GM23338 (cell line): ENCODE measurements around the gene MYO9A.

Experiments used
- CREB1 ChIP-seq: fragments of 250-450 bp; sonication (Bioruptor Pico); IDR thresholded peaks from 2 replicates; pipeline ENCODE4 v1.5.0; 2020; ENCODE audit warnings: low read depth, mild to moderate bottlenecking, moderate library complexity
- EZH2 ChIP-seq: fragments of 200-600 bp; sonication (generic); IDR thresholded peaks from one replicate; pipeline ENCODE4 v1.8.0; 2017; ENCODE audit warnings: antibody characterized with exemption, mild to moderate bottlenecking, low read depth; ENCODE audit not compliant: unreplicated experiment
- EZH2phosphoT487 ChIP-seq: fragments of 200-600 bp; sonication (generic); IDR thresholded peaks from one replicate; pipeline ENCODE4 v1.8.1; 2018; ENCODE audit warnings: antibody characterized with exemption; ENCODE audit not compliant: unreplicated experiment
- JUNB ChIP-seq: IDR thresholded peaks from one replicate; pipeline ENCODE4 v1.6.1; 2016; ENCODE audit warnings: antibody characterized with exemption; ENCODE audit not compliant: unreplicated experiment
- NANOG ChIP-seq: IDR thresholded peaks from 2 replicates; pipeline ENCODE4 v1.6.1; 2016; ENCODE audit warnings: antibody characterized with exemption, borderline replicate concordance
- POLR2AphosphoS5 ChIP-seq: IDR thresholded peaks from 2 replicates; pipeline ENCODE4 v1.6.1; 2016; ENCODE audit warnings: antibody characterized with exemption, low read depth
- STAT1 ChIP-seq: IDR thresholded peaks from one replicate; pipeline ENCODE4 v1.6.1; 2016; ENCODE audit warnings: antibody characterized with exemption; ENCODE audit not compliant: unreplicated experiment
- ZNF114 ChIP-seq: fragments of 250-450 bp; sonication (Bioruptor Pico); IDR thresholded peaks from 2 replicates; pipeline ENCODE4 v1.5.0; 2020; ENCODE audit warnings: mild to moderate bottlenecking, moderate library complexity
- ZNF331 ChIP-seq: fragments of 250-450 bp; sonication (Bioruptor Pico); IDR thresholded peaks from 2 replicates; pipeline ENCODE4 v1.5.0; 2020; ENCODE audit warnings: low read depth, mild to moderate bottlenecking, moderate library complexity
- TF ChIP-seq, protein P1 (sequence below), 2 experiments: fragments of 200-600 bp in 1 of 2; sonication (generic) in 1 of 2; conservative IDR thresholded peaks; 2 replicates each; pipeline versions ENCODE4 v1.5.1 to v1.6.1; 2016 to 2017; ENCODE audit warnings: antibody characterized with exemption in 2 of 2, low read depth in 2 of 2, mild to moderate bottlenecking in 2 of 2, moderate library complexity in 1 of 2
- TF ChIP-seq, protein P2 (sequence below): IDR thresholded peaks from one replicate; pipeline ENCODE4 v1.6.1; 2018; ENCODE audit warnings: antibody characterized with exemption; ENCODE audit not compliant: unreplicated experiment
- TF ChIP-seq, protein P3 (sequence below): IDR thresholded peaks from 2 replicates; pipeline ENCODE4 v1.6.1; 2016; ENCODE audit warnings: antibody characterized with exemption

DNA sequence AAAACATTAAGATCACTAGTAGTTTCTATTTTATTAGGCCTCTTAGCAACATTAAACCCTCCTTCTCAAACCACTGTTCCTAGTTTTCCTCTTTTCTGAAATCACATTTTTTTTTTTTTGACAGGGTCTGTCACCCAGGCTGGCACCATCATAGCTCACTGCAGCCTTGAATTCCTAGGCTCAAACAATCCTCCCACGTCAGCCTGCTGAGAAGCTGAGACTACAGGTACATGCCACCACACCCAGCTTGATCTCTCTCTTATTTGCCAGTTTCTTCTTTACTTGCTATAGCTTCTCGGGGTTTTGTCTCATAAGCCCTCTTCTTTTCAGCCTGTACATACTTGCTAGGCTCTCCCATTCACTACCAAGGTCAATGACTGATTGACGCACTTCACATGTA is 28.3 kb upstream of the MYO9A start:
- TF ChIP-seq, protein P1, sequence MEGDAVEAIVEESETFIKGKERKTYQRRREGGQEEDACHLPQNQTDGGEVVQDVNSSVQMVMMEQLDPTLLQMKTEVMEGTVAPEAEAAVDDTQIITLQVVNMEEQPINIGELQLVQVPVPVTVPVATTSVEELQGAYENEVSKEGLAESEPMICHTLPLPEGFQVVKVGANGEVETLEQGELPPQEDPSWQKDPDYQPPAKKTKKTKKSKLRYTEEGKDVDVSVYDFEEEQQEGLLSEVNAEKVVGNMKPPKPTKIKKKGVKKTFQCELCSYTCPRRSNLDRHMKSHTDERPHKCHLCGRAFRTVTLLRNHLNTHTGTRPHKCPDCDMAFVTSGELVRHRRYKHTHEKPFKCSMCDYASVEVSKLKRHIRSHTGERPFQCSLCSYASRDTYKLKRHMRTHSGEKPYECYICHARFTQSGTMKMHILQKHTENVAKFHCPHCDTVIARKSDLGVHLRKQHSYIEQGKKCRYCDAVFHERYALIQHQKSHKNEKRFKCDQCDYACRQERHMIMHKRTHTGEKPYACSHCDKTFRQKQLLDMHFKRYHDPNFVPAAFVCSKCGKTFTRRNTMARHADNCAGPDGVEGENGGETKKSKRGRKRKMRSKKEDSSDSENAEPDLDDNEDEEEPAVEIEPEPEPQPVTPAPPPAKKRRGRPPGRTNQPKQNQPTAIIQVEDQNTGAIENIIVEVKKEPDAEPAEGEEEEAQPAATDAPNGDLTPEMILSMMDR (conservative IDR thresholded peaks at IDR 0.05; ENCODE audit: low read depth in 2 of 2), result no peak
- no peak for TF ChIP-seq EZH2phosphoT487
- TF ChIP-seq CREB1 (CRISPR knock-in tag), result no peak
- no peak for TF ChIP-seq EZH2
- no peak for TF ChIP-seq POLR2AphosphoS5
- TF ChIP-seq, protein P2, sequence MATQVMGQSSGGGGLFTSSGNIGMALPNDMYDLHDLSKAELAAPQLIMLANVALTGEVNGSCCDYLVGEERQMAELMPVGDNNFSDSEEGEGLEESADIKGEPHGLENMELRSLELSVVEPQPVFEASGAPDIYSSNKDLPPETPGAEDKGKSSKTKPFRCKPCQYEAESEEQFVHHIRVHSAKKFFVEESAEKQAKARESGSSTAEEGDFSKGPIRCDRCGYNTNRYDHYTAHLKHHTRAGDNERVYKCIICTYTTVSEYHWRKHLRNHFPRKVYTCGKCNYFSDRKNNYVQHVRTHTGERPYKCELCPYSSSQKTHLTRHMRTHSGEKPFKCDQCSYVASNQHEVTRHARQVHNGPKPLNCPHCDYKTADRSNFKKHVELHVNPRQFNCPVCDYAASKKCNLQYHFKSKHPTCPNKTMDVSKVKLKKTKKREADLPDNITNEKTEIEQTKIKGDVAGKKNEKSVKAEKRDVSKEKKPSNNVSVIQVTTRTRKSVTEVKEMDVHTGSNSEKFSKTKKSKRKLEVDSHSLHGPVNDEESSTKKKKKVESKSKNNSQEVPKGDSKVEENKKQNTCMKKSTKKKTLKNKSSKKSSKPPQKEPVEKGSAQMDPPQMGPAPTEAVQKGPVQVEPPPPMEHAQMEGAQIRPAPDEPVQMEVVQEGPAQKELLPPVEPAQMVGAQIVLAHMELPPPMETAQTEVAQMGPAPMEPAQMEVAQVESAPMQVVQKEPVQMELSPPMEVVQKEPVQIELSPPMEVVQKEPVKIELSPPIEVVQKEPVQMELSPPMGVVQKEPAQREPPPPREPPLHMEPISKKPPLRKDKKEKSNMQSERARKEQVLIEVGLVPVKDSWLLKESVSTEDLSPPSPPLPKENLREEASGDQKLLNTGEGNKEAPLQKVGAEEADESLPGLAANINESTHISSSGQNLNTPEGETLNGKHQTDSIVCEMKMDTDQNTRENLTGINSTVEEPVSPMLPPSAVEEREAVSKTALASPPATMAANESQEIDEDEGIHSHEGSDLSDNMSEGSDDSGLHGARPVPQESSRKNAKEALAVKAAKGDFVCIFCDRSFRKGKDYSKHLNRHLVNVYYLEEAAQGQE, result no peak
- no peak for TF ChIP-seq STAT1
- no peak for TF ChIP-seq ZNF331 (CRISPR knock-in tag)
- TF ChIP-seq, protein P3, sequence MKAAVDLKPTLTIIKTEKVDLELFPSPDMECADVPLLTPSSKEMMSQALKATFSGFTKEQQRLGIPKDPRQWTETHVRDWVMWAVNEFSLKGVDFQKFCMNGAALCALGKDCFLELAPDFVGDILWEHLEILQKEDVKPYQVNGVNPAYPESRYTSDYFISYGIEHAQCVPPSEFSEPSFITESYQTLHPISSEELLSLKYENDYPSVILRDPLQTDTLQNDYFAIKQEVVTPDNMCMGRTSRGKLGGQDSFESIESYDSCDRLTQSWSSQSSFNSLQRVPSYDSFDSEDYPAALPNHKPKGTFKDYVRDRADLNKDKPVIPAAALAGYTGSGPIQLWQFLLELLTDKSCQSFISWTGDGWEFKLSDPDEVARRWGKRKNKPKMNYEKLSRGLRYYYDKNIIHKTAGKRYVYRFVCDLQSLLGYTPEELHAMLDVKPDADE, result no peak
- TF ChIP-seq JUNB, result no peak
- TF ChIP-seq NANOG, result no peak
- TF ChIP-seq ZNF114, result no peak
